Measurements from ENCODE around the gene CTDSP1.

CTDSP1 gene

DNA sequence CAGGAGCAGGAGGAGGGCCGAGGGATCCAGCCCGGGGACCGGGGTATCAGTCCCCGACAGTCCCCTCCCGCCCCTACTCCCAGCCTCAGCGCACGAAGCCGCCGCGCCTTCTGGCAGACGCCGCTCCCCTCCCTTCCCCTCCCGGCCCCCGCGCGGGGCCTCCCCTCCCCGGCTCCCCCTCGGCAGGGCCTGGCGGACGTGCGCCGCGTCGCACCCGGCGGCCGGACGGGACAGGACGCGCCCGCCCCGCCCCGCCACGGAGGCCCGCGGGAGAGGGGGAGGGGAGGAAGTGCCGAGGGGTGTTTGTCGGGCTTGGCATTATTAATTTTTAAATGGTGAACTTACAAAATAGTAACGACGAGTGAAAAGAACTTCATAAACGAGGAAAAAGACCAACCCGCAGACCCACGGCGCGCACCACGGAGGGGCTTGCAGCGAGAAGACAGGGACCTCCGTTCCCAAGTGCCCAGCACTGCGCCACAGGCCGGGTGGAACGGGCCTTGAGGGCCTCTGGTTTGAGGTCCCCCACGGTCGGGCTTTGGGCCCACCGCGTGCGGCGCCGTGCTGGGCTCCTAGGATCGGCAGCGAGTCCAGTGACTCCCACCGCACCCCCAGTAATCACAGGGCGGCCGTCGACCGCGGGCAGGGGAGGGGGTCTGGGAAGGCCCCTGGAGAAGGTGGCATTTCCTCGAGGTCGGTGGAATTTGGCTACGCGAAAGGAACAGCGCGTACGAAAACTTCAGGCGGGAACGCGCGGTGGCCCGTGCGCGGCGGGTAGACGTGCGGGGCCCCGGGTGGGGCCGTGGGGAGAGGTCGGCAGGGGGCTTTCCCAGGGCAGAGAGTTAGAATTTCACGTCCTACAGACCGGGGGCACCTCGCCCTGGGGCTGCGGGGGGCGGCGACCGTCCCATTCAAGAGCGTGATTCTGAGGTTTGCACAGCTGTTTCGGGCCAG is 954 bp upstream of the CTDSP1 start:
- DNase-seq (ENCODE audit: low read depth in 2 of 2) = peak in 1 of 2 donors; percentile 53

DNA sequence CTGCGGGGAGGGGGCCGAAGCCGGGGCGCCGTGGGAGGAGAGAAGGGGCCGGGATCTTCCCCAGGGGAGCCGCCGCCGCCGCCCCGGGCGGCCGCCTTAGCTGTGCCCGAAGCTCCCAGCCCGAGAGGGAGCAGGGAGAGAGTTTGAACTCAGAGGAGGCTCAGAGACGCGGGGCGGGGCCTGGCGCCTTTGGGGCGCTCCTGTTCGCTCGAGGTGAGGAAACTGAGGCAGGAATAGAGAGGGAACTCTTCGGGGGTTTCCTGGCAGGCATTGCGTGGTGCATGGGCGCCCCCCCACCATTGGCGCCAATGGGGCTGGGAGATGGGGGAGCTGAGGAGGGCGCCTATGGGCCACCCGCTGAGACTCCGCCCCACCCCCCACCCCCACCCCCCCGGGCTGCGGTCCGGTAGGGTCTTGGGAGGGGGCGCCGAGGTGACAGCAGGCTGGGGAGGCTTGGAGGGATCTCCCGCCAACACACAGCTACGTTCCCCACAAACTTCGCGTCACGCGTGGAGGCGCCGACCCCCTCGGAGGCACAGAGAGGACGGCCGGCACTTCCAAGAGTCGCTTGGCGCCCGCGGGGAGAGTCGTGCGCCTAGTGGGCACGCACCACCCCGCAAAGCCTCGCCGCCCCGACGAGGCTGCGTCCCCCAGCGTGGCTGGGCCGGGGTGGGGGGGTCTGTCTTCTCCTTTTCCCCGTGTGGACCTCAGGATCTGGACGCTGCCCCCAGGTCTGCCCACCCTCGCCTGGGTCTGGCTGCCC is 680 bp downstream of the CTDSP1 start:
- DNase-seq (ENCODE audit: low read depth in 2 of 2) = no peak

DNA sequence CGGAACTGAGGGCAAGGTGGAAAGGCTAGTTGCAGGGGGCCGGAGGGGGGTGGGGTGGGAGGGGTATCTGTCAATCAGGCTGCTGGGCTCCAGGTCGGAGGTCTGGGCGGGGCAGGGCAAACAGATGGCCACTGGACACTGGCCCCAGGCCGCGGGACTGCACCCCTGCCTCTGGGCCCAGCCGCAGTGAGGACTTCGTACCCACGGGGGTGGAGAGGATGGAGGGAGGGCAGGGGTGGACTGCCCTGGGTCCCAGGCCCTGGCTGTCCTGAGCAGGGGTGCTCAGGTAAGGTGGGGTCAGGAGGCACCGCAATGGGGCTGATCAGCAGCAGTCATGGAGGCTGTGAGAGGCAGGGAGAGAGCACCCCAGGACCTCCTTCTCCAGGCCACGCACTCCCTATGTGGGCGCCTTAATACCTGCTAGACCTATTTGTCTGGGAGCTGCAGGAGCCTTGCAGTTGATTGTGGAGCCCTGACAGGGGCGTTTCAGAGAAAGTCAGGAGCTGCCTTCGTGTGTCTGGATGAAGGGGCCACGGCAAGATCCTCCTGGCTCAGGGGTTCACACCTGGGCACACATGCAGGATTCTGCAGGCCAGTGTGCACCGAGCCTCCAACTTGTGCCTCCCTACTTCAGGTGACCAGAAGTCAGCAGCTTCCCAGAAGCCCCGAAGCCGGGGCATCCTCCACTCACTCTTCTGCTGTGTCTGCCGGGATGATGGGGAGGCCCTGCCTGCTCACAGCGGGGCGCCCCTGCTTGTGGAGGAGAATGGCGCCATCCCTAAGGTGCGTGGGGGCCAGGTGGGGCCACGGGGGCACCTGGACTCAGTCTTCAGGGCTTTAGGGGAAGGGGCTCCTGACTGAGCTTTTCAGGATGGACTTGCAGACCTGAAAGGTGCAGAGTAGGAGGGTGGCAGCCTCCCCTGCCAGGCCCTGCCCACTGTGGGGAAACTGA is 1.5 kb downstream of the CTDSP1 start:
- no peak for DNase-seq (ENCODE audit: low read depth in 2 of 2)

- DNase-seq (ENCODE audit: low read depth in 2 of 2) = no peak
Observed at GRCh38 chr2:218401890-218402289, 2.2 kb downstream of the CTDSP1 start.

DNA sequence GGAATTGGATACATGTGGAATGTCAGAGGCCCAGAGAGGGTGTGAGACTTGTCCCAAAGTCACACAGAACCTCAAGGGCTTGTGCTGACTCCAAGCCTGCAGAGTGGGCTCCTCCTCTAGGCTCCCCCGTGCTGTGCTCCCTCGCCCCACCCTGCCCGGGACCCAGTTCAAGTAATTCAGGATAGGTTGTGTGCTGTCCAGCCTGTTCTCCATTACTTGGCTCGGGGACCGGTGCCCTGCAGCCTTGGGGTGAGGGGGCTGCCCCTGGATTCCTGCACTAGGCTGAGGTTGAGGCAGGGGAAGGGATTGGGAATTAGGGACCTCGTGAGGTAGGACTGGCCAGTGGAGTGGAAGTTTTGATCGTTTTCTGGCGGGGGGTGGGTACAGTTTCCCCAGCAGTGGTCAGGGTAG is 2.8 kb downstream of the CTDSP1 start:
- DNase-seq (ENCODE audit: low read depth in 2 of 2) = no peak

GRCh38 chr2:218402911-218403411 is 3.3 kb downstream of the CTDSP1 start:
- DNase-seq (ENCODE audit: low read depth in 2 of 2) = no peak

- no peak for DNase-seq (ENCODE audit: low read depth in 2 of 2)
Observed at GRCh38 chr2:218403810-218404209, 4.1 kb downstream of the CTDSP1 start.

GRCh38 chr2:218404351-218405085 is 4.8 kb downstream of the CTDSP1 start:
- no peak for DNase-seq (ENCODE audit: low read depth in 2 of 2)

- no peak for DNase-seq (ENCODE audit: low read depth in 2 of 2)
Observed at GRCh38 chr2:218405086-218405745, 5.5 kb downstream of the CTDSP1 start.

DNA sequence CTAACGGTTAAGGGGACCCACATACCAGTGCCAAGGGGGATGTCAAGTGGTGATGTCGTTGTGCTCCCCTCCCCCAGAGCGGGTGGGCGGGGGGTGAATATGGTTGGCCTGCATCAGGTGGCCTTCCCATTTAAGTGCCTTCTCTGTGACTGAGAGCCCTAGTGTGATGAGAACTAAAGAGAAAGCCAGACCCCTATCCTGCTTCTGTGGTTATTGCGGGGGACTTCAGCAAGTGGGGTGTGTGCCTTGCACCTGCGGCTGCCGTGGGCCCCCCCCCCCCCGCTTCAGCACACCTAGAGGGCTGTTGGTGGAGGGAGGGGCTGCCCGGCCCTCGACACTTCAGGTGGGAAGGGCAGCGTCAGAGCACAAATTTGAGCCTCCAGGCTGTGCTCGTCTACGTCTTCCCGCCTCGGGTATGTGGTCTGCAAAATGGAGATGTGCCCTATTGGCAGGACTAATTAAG is 6.1 kb downstream of the CTDSP1 start:
- no peak for DNase-seq (ENCODE audit: low read depth in 2 of 2)

DNA sequence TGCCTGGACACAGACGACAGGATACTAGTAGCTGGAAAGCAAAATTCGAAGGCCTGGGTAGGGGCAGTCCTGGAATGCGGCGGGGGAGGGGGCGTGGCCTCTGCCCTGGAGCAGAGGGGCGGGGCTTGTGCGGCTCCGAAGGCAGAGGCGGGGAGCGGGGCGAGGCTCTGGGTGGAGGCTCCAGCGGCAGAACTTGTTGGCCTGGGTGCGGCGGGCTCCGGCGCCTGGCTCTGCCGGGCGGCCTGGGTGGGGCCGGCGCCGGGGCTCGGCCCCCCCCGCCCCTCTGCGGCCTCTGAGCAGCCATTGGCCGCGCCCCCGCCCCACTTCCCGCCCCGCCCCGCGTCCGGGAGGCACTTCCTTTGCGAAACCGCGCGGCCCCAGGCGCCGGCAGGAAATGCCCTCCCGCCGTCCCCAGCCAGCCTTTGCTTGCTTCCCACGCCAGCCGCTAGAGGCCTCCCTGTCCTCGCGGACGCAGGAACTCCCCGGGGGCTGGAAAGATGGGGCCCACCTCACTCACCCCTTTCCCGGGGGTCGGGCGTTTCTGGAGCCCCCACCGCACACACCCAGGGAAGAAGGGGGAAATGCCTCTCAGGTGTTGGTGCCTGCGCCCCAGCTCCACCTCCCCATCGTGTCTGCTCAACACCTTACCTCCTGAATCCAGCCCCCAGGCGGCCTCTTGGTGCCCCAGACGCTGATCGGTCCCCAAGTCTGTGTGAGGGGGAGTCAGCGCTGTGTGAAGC is 6.7 kb downstream of the CTDSP1 start:
- peak; percentile 94 to 96 for DNase-seq (ENCODE audit: low read depth in 2 of 2)

GRCh38 chr2:218406949-218407618 is 7.4 kb downstream of the CTDSP1 start:
- peak in 1 of 2 donors; percentile 46 for DNase-seq (ENCODE audit: low read depth in 2 of 2)

- no peak for DNase-seq (ENCODE audit: low read depth in 2 of 2)
Observed at GRCh38 chr2:218407717-218408116, 8.0 kb downstream of the CTDSP1 start.

DNA sequence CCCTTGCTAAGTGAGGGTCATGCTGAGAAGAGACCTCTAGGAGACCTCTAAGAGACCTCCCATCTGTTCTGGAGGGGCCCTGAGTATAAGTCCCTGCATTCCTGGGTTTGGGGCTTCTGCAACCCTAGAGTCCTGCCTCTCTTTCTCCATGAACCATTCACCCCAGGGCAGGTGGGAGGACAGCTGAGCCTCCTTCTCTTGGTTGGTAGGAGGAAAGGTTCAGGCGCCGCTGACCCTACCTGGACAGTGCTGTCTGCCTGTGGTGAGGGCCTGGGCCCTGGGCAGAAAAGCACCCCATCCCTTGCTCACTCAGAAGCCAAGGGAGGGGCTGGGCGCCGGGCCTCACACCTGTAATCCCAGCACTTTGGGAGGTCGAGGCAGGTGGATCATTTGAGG is 18.7 kb downstream of the CTDSP1 start:
- DNase-seq (ENCODE audit: low read depth in 2 of 2) = no peak

DNA sequence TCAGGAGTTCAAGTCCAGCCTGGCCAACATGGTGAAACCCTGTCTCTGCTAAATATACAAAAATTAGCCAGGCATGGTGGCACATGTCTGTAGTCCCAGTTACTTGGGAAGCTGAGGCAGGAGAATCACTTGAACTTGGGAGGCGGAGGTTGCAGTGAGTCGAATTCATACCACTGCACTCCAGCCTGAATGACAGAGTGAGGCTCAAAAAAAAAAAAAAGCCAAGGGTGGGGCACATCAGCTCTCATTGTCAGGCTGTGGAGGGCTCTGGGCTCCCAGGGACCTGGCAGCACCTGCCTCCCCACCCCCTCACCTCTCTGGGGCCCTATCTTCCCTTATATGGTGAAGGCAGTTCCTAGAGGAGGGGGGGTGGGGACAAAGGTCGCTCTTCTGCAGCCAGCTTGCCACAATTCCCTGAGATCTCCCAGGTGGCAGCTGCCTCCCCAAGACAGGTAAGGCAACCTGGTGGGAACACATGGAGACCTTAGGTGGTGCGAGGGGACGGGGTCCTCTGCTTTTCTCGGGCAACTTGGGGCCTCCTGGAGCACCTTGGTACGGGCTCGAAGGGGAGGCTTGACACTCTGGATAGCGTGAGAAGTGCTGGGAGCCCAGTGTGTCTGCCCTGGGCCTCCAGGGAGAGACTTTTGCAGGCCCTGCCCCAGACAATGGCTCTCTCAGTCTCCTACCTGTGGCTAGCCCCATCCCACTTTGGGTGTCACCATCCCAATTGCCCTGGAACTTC is 19.2 kb downstream of the CTDSP1 start, which contains the start of gene VIL1:
VIL1 (plus strand) TSS at position 407 of the 742 bp plus-strand sequence. CDS start 4,656 bp downstream, outside the sequence.
- no peak for DNase-seq (ENCODE audit: low read depth in 2 of 2)

DNA sequence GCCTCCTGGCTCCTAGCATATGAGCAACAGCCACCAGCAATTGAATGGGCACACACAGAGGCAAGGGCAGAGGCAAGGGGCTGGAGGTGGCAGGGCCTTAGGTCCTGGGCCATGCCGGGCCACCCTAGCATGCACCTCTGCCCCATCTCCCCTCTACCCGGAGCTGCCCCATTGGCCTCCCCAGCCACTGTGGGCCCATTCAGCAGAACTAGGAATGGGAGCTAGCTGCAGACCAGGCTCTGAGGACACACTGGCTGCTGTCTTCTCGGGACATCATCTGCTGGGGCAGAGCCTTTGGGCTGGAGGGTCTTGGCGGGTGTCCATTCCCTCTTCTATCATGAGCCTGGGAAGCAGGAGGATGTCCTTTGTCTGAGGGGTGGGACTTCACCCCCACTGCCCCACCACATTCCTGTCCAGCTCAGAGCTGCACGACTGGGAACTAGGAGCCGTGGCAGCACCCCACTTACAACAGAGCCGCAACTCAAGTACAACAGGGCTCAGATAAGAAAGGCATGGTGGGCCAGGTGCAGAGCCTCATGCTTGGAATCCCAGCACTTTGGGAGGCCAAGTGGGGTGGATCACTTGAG is 20.1 kb downstream of the CTDSP1 start:
- DNase-seq (ENCODE audit: low read depth in 2 of 2) = no peak

- no peak for DNase-seq (ENCODE audit: low read depth in 2 of 2)
Observed at GRCh38 chr2:218421027-218421426, 21.4 kb downstream of the CTDSP1 start.
